GM12873 (cell line): Measurements from ENCODE around the gene CCDC170.
A peak's percentile ranks its signal among the peaks of the same experiment; 100 is the strongest.

ENCODE experiments used
- TF ChIP-seq, protein P1 (sequence below): IDR thresholded peaks from 2 replicates; pipeline ENCODE4 v1.5.1; 2012; ENCODE audit warnings: low read depth, mild to moderate bottlenecking, moderate library complexity, low read length, control low read depth; ENCODE audit not compliant: insufficient read depth; ENCODE audit errors: missing control alignments

The CCDC170 gene, protein sequence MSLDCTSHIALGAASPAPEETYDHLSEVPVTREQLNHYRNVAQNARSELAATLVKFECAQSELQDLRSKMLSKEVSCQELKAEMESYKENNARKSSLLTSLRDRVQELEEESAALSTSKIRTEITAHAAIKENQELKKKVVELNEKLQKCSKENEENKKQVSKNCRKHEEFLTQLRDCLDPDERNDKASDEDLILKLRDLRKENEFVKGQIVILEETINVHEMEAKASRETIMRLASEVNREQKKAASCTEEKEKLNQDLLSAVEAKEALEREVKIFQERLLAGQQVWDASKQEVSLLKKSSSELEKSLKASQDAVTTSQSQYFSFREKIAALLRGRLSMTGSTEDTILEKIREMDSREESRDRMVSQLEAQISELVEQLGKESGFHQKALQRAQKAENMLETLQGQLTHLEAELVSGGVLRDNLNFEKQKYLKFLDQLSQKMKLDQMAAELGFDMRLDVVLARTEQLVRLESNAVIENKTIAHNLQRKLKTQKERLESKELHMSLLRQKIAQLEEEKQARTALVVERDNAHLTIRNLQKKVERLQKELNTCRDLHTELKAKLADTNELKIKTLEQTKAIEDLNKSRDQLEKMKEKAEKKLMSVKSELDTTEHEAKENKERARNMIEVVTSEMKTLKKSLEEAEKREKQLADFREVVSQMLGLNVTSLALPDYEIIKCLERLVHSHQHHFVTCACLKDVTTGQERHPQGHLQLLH

DNA sequence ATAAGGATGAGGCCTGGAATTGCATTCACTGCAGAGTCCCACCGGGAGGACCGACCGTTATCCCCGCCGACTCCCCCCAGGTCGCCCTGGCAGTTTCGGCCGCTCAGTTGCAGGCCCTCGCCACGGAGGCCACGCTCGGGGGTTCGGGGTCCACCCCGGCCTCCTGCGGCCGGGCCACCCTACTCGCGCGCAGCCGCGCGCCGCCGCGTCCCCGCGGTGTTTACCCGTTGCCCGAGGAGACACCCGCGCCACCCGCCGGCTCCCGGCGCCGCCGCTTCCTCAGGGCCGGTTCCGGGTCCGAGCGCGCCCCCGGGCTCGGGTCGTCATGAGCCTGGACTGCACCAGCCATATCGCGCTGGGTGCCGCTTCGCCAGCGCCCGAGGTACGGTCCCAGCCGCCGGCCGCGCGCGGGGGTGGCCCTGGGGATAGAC lies at the start of gene CCDC170:
TSS of gene CCDC170 (plus strand) at position 214 of the 431 bp plus-strand sequence. CDS start at position 326, 112 bp downstream.
- TF ChIP-seq, protein P1, sequence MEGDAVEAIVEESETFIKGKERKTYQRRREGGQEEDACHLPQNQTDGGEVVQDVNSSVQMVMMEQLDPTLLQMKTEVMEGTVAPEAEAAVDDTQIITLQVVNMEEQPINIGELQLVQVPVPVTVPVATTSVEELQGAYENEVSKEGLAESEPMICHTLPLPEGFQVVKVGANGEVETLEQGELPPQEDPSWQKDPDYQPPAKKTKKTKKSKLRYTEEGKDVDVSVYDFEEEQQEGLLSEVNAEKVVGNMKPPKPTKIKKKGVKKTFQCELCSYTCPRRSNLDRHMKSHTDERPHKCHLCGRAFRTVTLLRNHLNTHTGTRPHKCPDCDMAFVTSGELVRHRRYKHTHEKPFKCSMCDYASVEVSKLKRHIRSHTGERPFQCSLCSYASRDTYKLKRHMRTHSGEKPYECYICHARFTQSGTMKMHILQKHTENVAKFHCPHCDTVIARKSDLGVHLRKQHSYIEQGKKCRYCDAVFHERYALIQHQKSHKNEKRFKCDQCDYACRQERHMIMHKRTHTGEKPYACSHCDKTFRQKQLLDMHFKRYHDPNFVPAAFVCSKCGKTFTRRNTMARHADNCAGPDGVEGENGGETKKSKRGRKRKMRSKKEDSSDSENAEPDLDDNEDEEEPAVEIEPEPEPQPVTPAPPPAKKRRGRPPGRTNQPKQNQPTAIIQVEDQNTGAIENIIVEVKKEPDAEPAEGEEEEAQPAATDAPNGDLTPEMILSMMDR, result no peak

DNA sequence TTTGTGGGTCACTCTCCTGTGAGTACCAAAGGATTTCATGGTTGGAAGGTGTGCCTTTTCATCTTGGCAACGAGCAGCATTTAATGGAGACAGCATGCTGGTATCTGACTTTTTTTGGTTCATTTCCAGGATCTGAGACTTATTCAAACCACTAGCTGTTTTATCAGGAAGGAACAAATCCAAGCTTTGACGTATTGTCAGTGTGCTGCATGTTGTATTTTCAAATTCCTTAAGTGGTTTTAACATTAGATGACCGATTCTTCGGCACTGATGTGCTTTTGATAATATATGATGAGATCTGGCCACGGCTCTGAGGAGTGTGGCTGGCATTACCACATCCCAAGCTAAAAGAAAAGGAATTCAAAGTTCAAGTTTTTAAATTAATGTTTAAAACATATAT lies 48.3 kb upstream of the CCDC170 start:
- TF ChIP-seq, protein P1, result no peak

DNA sequence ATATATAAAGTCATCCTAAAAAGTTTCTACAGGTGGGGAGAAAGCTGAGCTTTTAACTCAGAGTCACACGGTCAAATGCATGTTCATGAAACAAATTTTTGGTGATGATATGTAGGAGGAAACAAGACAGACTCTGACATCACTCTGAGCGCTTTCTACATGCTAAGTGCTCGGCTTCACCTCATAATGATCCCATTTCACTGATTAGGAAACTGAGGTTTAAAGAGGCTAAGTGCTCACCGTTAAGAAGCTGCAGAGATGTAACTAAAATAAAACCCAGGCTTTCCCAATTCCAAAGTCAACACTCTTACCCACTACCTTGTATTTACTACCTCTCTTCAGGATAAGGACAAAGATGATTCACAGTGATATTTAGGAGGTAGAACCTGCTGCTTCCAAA lies 46.6 kb upstream of the CCDC170 start:
- TF ChIP-seq, protein P1, result no peak

DNA sequence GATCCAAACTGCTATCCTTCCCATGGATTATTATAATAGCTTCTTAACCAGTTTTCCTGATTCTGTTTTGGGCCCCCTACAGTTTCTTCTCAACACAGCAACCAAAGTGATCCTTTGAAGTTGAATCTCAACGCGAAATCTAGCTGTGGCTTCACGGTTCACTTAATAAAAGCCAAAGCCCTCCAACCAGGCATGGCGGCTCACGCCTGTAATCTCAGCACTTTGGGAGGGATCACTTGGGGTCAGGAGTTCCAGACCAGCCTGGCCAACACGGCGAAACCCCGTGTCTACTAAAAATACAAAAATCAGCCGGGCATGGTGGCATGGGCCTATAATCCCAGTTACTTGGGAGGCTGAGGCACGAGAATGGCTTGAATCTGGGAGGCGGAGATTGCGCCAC lies 45.2 kb upstream of the CCDC170 start:
- TF ChIP-seq, protein P1, result peak; percentile 31

DNA sequence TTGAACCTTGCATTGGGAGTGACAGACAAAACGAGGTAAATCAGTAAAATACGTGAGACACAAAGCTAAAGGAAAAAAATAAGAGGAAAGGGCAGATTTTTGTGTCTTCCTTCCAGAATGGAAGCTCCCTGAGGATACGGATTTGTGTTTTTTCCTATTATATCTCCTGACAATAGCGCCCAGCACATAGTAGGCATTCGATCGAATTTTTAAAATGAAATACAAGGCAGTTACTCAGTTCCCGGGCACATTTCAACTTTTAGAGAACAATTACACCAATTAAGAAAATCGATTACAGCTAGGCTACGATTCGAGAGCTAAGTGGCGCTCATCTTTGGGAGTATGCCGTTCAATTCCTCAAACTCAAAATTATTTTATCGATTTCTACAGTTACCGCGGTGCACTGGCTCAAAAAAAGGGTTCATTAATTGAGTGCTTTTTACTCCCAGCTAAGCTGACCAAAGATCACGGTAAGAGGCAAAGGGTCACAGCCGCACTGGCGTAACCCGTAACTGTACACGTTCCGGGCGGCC lies 42.3 kb upstream of the CCDC170 start:
- TF ChIP-seq, protein P1, result no peak

DNA sequence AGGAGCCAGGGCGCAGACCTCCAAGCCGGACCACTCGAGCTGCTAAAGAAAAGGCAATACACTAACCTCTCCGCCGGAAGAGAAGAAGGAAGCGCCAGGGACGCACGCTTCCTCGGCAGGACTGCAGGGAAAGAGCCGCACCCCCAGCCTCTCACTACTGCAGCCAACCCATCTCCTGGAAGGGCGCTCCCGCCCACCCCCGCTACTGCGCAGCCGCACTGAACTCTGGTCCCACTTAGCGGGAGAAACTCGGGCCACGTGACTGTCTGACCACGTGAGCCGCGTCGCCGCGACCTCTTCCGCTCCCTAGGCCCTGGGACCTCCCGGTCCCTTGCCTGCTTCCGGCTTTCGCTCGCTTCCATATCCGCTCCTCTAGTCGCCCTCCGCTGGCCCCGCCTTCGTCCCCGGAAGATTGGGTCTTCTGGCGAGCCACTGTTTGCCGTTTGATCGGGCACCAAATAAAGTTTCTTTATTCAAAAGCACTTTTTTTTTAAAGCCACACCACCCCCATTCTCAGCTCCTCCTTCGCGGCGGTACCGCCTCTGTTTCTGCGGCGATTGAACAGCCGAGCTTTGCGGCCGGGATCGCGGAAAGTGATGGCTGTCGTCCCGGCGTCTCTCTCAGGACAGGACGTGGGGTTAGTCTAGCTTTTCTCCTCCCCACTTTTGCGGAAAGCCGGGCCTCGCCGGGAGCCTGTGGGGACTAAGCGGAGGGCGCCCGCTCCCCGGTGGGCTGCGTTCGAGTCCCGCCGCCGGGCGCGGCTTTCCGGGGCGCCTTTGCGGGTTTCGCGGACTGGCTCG lies 41.7 kb upstream of the CCDC170 start, which contains the start of gene RMND1:
TSS of gene RMND1 (minus strand) at position 177 of the 800 bp plus-strand sequence. CDS start 6,315 bp downstream, outside the sequence.
- TF ChIP-seq, protein P1, result no peak
